GM21360 (cell line): ENCODE measurements around the gene ATP5MG.
"Not testable (repeated sequence)": the region's sequence is repeated elsewhere in the genome, so short reads cannot be mapped to it uniquely, and the experiment has no call there.

Experiments
- ATAC-seq: cut with Tn5 transposase; IDR thresholded peaks from one replicate; pipeline ENCODE4 v1.9.1; 2021; ENCODE audit warnings: mild to moderate bottlenecking, moderate library complexity; ENCODE audit not compliant: unreplicated experiment

Gene ATP5MG

GRCh38 chr11:118401151-118401879 lies at the start of gene ATP5MG:
TSS of gene ATP5MG (plus strand) at chr11:118401606. CDS start at chr11:118401666, 60 bp downstream.
- ATAC-seq: peak; percentile 64

GRCh38 chr11:118353084-118353710 lies 48.2 kb upstream of the ATP5MG start:
- no peak for ATAC-seq

- no peak for ATAC-seq
Observed at GRCh38 chr11:118358071-118358470, 43.3 kb upstream of the ATP5MG start.

DNA sequence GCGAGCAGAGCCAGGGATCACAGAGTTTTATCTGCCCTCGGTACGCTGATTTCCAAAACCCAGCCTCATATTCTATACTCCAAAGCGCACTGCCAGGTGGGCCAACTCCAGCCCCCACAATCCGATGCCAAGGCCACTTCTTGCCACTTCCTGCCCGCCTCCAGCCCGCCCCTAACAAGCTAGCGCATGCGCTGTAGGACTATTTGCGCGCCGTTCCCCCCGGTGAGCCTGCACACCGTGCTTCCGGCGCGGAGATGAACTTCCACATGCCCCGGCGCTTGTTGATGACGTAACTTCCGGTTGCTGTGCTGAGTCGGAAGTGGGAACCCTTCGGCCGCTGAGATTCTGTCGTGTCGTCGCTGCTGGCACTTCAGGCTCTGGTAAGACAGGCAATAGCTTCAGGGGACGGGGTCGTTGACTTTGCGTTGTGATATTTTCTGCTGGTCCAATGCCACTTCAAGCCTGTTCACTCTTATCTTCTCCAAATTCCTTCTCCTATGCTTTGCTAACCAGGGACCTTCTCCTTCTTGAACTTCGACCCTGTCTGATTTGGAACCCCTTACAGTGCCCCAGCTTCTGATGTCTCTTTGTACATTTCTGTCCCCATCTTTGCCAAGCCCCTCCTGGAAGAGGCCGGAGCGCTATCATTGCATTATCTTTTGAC lies 42.0 kb upstream of the ATP5MG start, which contains the start of gene UBE4A:
Gene UBE4A, plus strand, starts transcription at position 306 of the 664 bp plus-strand sequence. CDS start 5,481 bp downstream, outside the sequence.
- peak; percentile 90 for ATAC-seq

GRCh38 chr11:118364956-118365615 lies 36.3 kb upstream of the ATP5MG start:
- ATAC-seq: no peak

DNA sequence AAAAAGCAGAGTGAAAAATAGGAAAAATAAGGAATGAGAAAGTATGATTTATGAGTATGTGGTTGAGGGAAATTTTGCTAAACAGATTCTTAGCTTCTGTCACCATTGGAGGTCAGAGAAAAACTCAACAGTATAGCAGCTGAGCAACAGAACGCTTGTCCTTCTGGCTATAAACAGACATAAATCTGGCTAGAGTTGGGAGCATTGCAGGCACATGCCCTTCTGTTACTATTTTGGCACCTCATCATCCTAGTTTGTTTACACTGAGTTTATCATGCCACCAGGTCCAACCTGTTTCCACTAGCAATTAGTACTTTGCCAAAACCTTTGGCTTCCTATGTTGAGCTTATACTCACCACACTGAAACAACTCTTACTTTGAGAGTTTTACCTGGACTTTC lies 35.1 kb upstream of the ATP5MG start:
- ATAC-seq: no peak

DNA sequence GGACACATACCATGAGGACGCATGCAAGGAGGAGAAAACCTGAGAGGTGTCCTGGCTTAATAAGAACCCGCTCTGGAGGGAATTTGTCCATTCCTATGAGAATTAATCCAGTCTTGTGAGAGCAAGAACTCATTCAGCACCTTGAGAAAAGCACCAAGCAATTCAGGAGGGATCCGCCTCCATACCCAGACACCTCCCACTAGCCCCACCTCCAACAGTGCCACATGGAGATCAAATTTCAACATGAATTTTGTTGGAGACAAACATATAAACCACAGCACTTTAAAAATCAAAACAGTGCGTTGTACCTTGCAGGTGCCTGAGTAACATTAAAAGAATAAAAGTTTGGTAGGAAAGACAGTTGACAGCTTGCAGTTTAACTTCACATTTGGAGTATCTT lies 30.6 kb upstream of the ATP5MG start:
- ATAC-seq: no peak

GRCh38 chr11:118373263-118373662 lies 28.1 kb upstream of the ATP5MG start:
- no peak for ATAC-seq

DNA sequence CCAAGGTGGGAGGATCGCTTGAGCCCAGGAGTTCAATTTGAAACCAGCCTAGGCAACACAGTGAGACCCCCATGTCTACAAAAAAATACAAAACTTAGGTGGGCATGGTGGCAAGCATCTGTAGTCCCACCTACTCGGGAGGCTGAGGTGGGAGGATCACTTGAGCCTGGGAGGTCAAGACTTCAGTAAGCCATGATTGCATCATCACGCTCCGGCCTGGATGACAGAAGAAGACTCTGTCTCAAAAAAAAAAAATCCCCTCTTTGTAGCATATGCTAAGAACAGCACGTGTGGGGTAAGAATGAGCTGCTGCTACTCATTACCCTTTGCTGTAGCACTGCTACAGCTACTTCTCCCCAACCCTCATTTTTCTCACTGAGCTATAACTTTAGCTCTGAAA lies 27.5 kb upstream of the ATP5MG start:
- ATAC-seq: no peak

- ATAC-seq: no peak
Observed at GRCh38 chr11:118374729-118375128, 26.7 kb upstream of the ATP5MG start.

DNA sequence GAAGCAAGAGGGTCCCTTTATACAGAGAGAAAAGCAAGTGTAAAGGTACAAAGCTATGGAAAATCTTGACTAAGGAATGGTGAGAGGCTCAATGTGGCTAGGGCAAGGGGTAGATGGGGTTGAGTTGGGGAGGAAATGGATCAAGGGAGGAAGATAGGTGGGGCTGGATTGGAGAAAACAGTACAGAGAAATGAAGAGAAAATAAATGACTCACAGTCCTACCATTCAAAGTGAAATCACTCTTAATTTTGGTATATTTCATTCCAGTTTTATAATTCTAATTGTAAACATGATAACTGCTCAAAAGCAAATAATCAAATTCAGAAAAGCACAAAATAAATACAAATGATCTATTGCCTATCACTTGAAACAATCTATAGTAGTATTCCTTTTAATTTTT lies 25.4 kb upstream of the ATP5MG start:
- ATAC-seq: no peak

- ATAC-seq: no peak
Observed at GRCh38 chr11:118379497-118379896, 21.9 kb upstream of the ATP5MG start.

DNA sequence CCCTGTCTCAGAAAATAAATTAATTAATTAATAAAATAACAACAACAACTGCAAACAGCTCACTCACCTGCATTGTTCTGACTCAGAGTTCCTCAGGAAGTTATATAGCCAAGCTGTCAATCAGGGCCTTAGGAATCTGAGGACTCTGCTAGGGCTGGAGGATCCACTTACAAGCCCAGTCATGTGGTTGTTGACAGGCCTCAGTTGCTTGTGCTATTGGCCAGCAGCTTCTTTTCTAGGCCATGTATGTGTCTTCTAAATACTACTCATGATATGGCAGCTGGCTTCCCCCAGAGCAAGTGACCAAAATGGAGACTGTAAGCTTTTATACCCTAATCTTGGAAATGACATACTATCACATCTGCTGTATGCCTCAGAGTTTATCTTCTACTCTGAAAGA lies 20.8 kb upstream of the ATP5MG start:
- ATAC-seq: no peak

- ATAC-seq: no peak
Observed at GRCh38 chr11:118382954-118383353, 18.5 kb upstream of the ATP5MG start.

- ATAC-seq: no peak
Observed at GRCh38 chr11:118383657-118384056, 17.7 kb upstream of the ATP5MG start.

DNA sequence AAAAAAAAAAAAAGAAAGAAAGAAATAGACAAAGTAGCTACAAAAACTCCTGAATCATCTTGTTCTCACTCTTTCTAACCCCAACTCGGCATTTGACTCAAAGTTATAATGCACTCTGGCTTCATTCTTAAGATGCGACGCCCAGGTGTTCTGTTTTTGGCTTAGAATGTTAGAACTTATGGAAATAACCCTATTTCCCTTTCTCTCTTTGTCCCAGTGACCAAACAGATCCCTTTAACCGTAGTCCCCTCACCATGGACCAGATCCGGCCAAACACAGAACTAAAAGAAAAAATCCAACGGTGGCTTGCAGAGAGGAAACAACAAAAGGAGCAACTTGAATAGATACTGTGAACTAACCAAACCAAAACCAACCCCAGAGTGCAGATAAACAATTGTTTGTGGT lies 5.3 kb upstream of the ATP5MG start:
- ATAC-seq: no peak

DNA sequence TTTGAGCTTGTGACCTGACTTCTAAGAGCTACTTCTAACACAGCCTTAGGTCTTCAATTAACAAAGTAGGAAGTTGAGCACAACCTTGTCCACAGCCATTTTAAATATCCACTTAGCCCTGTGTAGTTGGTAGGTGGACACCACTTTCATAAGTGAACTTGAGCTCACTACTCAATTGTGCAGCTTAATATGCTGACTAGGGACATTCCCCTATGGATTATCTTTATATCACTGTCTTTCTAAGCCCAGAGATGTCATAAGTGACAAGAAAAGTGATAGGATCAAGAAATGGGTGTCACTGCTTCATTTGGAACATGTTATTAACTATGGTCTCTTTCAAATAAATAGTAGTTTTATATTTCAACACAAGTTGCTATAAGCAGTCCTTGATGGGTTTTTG lies 4.0 kb upstream of the ATP5MG start:
- no peak for ATAC-seq

- ATAC-seq: no peak
Observed at GRCh38 chr11:118398791-118399559, 2.4 kb upstream of the ATP5MG start.

DNA sequence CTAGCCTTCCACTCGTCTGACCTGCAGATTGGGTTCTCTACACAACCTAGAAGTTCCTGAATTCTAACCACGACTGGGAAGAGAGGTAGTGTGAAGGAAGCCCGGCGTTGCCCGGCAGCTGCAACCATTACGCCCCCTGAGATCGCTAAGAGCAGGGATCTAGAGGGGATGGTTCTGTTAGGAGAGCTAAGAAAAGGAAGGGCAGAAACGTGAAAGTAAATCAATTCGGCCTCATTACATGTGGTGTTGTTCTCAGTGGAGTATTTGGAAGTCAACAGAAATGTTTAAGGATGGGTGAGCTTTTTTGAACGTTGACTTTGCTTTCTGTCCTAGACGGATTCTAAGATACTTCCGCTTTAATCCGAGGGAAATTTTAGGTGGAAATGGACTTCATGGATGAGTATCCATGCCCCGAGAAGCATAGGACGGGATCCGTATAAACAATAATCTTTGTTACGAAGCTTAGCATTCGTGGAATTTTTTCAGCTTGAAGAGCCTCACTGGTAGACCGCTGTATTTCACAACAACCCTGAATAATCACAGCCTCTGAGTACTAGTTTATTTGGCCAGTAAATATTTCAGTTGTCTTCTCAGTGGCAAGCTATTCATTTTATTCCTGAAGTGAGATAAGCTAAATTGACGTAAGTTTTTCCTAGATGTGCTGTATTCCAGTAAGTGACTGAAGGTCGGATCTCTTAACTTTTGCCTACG lies 629 bp downstream of the ATP5MG start:
- peak; percentile 5 for ATAC-seq

DNA sequence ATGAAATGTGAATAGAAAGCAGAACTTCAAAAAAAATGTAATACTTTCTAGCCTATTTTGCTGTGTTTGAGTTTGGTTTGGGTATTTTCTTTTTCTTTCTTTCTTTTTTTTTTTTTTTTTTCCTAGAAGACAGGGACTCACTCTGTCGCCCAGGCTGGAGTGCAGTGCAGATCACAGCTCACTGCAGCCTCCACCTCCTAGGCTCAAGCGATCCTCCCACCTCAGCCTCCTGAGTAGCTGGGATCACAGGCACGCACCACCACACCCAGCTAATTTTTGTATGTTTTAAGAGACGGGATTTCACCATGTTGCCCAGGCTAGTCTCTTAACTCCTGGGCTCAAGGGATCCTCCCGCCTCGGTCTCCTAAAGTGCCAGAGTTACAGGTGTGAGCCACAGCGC lies 1.2 kb downstream of the ATP5MG start:
- ATAC-seq: not testable (repeated sequence)
